Head of caudate nucleus (tissue), 42 donors: ENCODE results near the gene LRCH1.

ENCODE experiments used
- DNase-seq, 42 donors: peaks; one replicate each; pipeline versions ENCODE4 v3.0.0 to v3.0.0-alpha.2; 2020 to 2021; ENCODE audit warnings: mixed read lengths in 7 of 42
- intact Hi-C: fragments of 100-400 bp; cut with DNase I; formaldehyde crosslinking; loops from one replicate; pipeline ENCODE4 v1.15.0; 2022

LRCH1 gene

GRCh38 chr13:46621792-46622629, 69.0 kb downstream of the LRCH1 start:
- no peak for DNase-seq
- intact Hi-C loops, result no loop called here

GRCh38 chr13:46622630-46623256, 69.8 kb downstream of the LRCH1 start:
- intact Hi-C loops, result no loop called here
- peak in 15 of 42 donors; percentile 9 to 70 (median 29) for DNase-seq

GRCh38 chr13:46624353-46624752, 71.4 kb downstream of the LRCH1 start:
- no peak for DNase-seq
- intact Hi-C loops, result no loop called here

- no peak for DNase-seq
- intact Hi-C loops, result no loop called here
These were observed 71.9 kb downstream of the LRCH1 start for GRCh38 chr13:46624821-46625220.

- intact Hi-C loops, result no loop called here
- no peak for DNase-seq
These were observed 74.5 kb downstream of the LRCH1 start for GRCh38 chr13:46627462-46627861.

- intact Hi-C loops, result no loop called here
- no peak for DNase-seq
These were observed 75.8 kb downstream of the LRCH1 start for GRCh38 chr13:46628622-46629365.

GRCh38 chr13:46629811-46630413, 76.9 kb downstream of the LRCH1 start:
- intact Hi-C loops, result no loop called here
- DNase-seq, result no peak

- no peak for DNase-seq
- intact Hi-C loops, result no loop called here
These were observed 77.6 kb downstream of the LRCH1 start for GRCh38 chr13:46630431-46631178.

- intact Hi-C loops, result no loop called here
- no peak for DNase-seq
These were observed 78.2 kb downstream of the LRCH1 start for GRCh38 chr13:46631179-46631542.

GRCh38 chr13:46632176-46632575, 79.2 kb downstream of the LRCH1 start:
- DNase-seq, result no peak
- intact Hi-C loops, result no loop called here

GRCh38 chr13:46633416-46633815, 80.4 kb downstream of the LRCH1 start:
- intact Hi-C loops, result no loop called here
- no peak for DNase-seq

GRCh38 chr13:46636451-46636850, 83.5 kb downstream of the LRCH1 start:
- intact Hi-C loops, result no loop called here
- DNase-seq, result no peak

- DNase-seq, result no peak
- intact Hi-C loops, result no loop called here
These were observed 84.2 kb downstream of the LRCH1 start for GRCh38 chr13:46637213-46637612.

GRCh38 chr13:46638262-46638661, 85.3 kb downstream of the LRCH1 start:
- intact Hi-C loops, result no loop called here
- no peak for DNase-seq

GRCh38 chr13:46639033-46639981, 86.3 kb downstream of the LRCH1 start:
- intact Hi-C loops, result no loop called here
- DNase-seq, result no peak

GRCh38 chr13:46640843-46641242, 87.9 kb downstream of the LRCH1 start:
- intact Hi-C loops, result no loop called here
- peak in 1 of 42 donors; percentile 13 for DNase-seq

- no peak for DNase-seq
- intact Hi-C loops, result no loop called here
These were observed 88.5 kb downstream of the LRCH1 start for GRCh38 chr13:46641274-46642081.
